ENCODE data around the gene ZNF417.
"Not testable (repeated sequence)": the region's sequence is repeated elsewhere in the genome, so short reads cannot be mapped to it uniquely, and the experiment has no call there.

Gene ZNF417

GRCh38 chr19:57916168-57916995 lies at the start of gene ZNF417:
Gene ZNF417 (minus strand): TSS chr19:57916592. CDS start chr19:57916411, 181 bp downstream.
- H2AFZ ChIP-seq (ENCODE audit: low read length): peak within 1 kb of the TSS; percentile 70
- H3K4me1 ChIP-seq (ENCODE audit: low read length); H3F3A ChIP-seq (ENCODE audit: insufficient read depth, low read length); H3K79me2 ChIP-seq (ENCODE audit: low read length); H3K36me3 ChIP-seq (replicated peaks; ENCODE audit: insufficient read depth, low read length); H4K20me1 ChIP-seq (ENCODE audit: insufficient read depth, low read length); H3K27ac ChIP-seq (ENCODE audit: low read length); H3K9me2 ChIP-seq (replicated peaks; ENCODE audit: insufficient read depth, low read length); H3K27me3 ChIP-seq (replicated peaks; ENCODE audit: insufficient read depth, low read length); H3K9me3 ChIP-seq (replicated peaks; ENCODE audit: insufficient read depth, low read length): not testable (repeated sequence)
- peak within 1 kb of the TSS; percentile 54 for H3K4me2 ChIP-seq (ENCODE audit: low read depth, low read length)
- peak; percentile 93 for DNase-seq
- H3K4me3 ChIP-seq (ENCODE audit: low read length): peak within 1 kb of the TSS; percentile 66
- peak within 1 kb of the TSS; percentile 25; the same call in 1 of the 2 replicates for H3K9ac ChIP-seq (ENCODE audit: low read length)

- Histone ChIP-seq H3K9me3 (replicated peaks; ENCODE audit: insufficient read depth, low read length) (no peaks in the 10 kb centered on the region), H3K4me2 (ENCODE audit: low read depth, low read length) (no peak overlapping the region), H3K9me2 (replicated peaks; ENCODE audit: insufficient read depth, low read length) (no peaks in the 10 kb centered on the region), H3K9ac (ENCODE audit: low read length) (no peak overlapping the region), H3K27ac (ENCODE audit: low read length) (no peak overlapping the region), H3K4me1 (ENCODE audit: low read length) (no peaks in the 10 kb centered on the region), H3K79me2 (ENCODE audit: low read length) (no peaks in the 10 kb centered on the region), H3K36me3 (replicated peaks; ENCODE audit: insufficient read depth, low read length) (no peaks in the 10 kb centered on the region), H3F3A (ENCODE audit: insufficient read depth, low read length) (no peaks in the 10 kb centered on the region), H3K4me3 (ENCODE audit: low read length) (no peak overlapping the region), H2AFZ (ENCODE audit: low read length) (no peak overlapping the region), H3K27me3 (replicated peaks; ENCODE audit: insufficient read depth, low read length) (no peaks in the 10 kb centered on the region), H4K20me1 (ENCODE audit: insufficient read depth, low read length) (no peaks in the 10 kb centered on the region)
- TF ChIP-seq EZH2 (optimal IDR thresholded peaks at IDR 0.05; ENCODE audit: low read depth, low read length) (no peak), EZH2phosphoT487 (IDR thresholded peaks at IDR 0.05; ENCODE audit: low read length) (no peak), CTCF (IDR thresholded peaks at IDR 0.05; ENCODE audit: low read length) (no peak)
- no peak for DNase-seq
Observed at GRCh38 chr19:57964761-57965160, 48.4 kb upstream of the ZNF417 start.

GRCh38 chr19:57961785-57962184 lies 45.4 kb upstream of the ZNF417 start:
- no peak overlapping the region for H3K4me2 ChIP-seq (ENCODE audit: low read depth, low read length)
- H3K9ac ChIP-seq (ENCODE audit: low read length): no peak overlapping the region
- no peaks in the 10 kb centered on the region for H4K20me1 ChIP-seq (ENCODE audit: insufficient read depth, low read length)
- H3K9me2 ChIP-seq (replicated peaks; ENCODE audit: insufficient read depth, low read length): no peaks in the 10 kb centered on the region
- no peaks in the 10 kb centered on the region for H3K36me3 ChIP-seq (replicated peaks; ENCODE audit: insufficient read depth, low read length)
- TF ChIP-seq EZH2 (optimal IDR thresholded peaks at IDR 0.05; ENCODE audit: low read depth, low read length) (no peak), EZH2phosphoT487 (IDR thresholded peaks at IDR 0.05; ENCODE audit: low read length) (no peak), CTCF (IDR thresholded peaks at IDR 0.05; ENCODE audit: low read length) (no peak)
- no peak overlapping the region for H3K4me3 ChIP-seq (ENCODE audit: low read length)
- no peaks in the 10 kb centered on the region for H3K27me3 ChIP-seq (replicated peaks; ENCODE audit: insufficient read depth, low read length)
- H3K9me3 ChIP-seq (replicated peaks; ENCODE audit: insufficient read depth, low read length): no peaks in the 10 kb centered on the region
- no peak overlapping the region for H3K27ac ChIP-seq (ENCODE audit: low read length)
- no peaks in the 10 kb centered on the region for H3K79me2 ChIP-seq (ENCODE audit: low read length)
- H3K4me1 ChIP-seq (ENCODE audit: low read length): no peaks in the 10 kb centered on the region
- no peak for DNase-seq
- H3F3A ChIP-seq (ENCODE audit: insufficient read depth, low read length): no peaks in the 10 kb centered on the region
- H2AFZ ChIP-seq (ENCODE audit: low read length): no peak overlapping the region

- Histone ChIP-seq H2AFZ (ENCODE audit: low read length) (no peak overlapping the region), H3K9me3 (replicated peaks; ENCODE audit: insufficient read depth, low read length) (no peaks in the 10 kb centered on the region), H3K9me2 (replicated peaks; ENCODE audit: insufficient read depth, low read length) (no peaks in the 10 kb centered on the region), H3K79me2 (ENCODE audit: low read length) (no peaks in the 10 kb centered on the region), H3K36me3 (replicated peaks; ENCODE audit: insufficient read depth, low read length) (no peaks in the 10 kb centered on the region), H4K20me1 (ENCODE audit: insufficient read depth, low read length) (no peaks in the 10 kb centered on the region), H3K27me3 (replicated peaks; ENCODE audit: insufficient read depth, low read length) (no peaks in the 10 kb centered on the region), H3K4me3 (ENCODE audit: low read length) (no peak overlapping the region), H3K9ac (ENCODE audit: low read length) (no peak overlapping the region), H3F3A (ENCODE audit: insufficient read depth, low read length) (no peaks in the 10 kb centered on the region), H3K27ac (ENCODE audit: low read length) (no peak overlapping the region), H3K4me2 (ENCODE audit: low read depth, low read length) (no peak overlapping the region), H3K4me1 (ENCODE audit: low read length) (no peaks in the 10 kb centered on the region)
- TF ChIP-seq EZH2 (optimal IDR thresholded peaks at IDR 0.05; ENCODE audit: low read depth, low read length) (no peak), CTCF (IDR thresholded peaks at IDR 0.05; ENCODE audit: low read length) (no peak), EZH2phosphoT487 (IDR thresholded peaks at IDR 0.05; ENCODE audit: low read length) (no peak)
- DNase-seq: no peak
Observed at GRCh38 chr19:57954996-57955395, 38.6 kb upstream of the ZNF417 start.

Measured in MM.1S (cell line).